GM19468 (cell line): ENCODE results near the gene PAXX.

Experiments
- ATAC-seq: cut with Tn5 transposase; IDR thresholded peaks from one replicate; pipeline ENCODE4 v1.9.1; 2021; ENCODE audit warnings: mild to moderate bottlenecking, moderate library complexity, moderate number of reproducible peaks; ENCODE audit not compliant: unreplicated experiment; ENCODE audit errors: extremely low read depth

The PAXX gene

DNA sequence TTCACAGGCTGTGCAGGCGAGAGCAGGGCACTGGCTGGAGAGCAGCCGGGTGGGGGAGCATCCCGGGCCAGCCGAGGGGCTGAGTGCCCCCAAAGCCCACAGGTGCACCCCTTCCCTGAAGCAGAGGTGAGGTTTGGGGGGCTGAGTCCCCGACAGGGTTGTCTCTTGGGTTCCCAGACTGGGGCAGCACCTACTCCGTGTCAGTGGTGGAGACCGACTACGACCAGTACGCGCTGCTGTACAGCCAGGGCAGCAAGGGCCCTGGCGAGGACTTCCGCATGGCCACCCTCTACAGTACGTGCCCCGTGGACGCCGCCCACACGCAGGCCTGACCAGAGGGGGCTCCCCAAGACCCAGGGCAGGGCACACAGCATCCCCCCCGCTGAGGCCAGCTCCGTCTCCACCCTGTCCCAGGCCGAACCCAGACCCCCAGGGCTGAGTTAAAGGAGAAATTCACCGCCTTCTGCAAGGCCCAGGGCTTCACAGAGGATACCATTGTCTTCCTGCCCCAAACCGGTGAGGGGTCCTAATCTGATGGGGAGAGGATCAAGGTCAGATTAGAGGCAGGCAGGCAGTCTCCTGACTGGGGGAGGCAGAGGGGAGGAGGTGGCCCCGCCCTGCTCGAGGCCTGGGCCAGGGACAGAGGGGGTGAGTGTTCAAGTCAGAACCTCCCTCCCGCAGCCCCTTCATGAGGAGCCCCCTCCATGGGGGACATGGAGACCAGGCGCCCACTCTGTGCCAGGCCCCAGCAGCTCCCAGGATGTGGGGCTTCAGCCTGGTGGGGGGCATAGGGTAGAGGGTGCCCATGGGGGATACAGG, 12.2 kb upstream of the PAXX start:
- no peak for ATAC-seq

DNA sequence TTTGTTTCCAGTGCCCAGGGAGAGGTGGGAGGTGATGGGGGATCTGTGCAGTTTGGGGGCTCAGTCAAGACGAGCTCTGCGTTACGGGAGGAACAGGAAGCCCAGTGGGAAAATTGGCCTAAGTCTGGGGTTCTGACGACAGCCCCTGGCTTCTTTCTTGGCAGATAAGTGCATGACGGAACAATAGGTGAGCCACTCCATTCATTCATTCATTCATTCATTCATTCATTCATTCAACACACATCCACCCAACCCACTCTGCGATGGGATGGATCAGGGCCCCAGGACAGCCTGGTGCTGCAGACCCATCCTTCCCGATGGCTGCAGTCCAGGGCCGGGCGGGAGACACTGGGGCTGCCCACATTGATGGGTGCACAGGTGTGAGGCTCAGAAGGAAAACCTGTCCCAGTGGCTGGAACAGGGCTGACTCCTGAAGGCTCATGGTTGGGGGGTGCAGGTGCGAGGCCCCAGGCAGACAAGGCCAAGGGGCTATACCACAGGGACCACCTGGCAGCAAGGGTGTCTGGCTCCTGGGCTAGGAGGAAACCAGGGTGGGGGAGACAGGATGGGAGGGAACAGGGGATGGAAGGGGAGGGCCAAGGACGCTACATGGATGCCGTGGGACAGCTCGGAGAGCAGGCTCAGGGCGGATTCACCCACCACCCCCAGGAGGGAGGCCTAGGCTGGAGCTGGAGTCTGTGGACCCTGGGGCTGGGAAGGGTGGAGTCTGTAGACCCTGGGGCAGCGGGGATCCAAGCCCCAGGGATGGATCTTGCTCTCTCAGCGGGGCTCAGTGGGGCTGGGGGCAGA, 11.3 kb upstream of the PAXX start:
- no peak for ATAC-seq

GRCh38 chr9:136981588-136982231, 10.5 kb upstream of the PAXX start:
- ATAC-seq, result no peak

GRCh38 chr9:136982232-136983051, 9.8 kb upstream of the PAXX start, which contains the start of gene LCNL1:
Gene LCNL1 (plus strand): TSS chr9:136982993. CDS start chr9:136983587, 594 bp downstream.
- ATAC-seq, result no peak

DNA sequence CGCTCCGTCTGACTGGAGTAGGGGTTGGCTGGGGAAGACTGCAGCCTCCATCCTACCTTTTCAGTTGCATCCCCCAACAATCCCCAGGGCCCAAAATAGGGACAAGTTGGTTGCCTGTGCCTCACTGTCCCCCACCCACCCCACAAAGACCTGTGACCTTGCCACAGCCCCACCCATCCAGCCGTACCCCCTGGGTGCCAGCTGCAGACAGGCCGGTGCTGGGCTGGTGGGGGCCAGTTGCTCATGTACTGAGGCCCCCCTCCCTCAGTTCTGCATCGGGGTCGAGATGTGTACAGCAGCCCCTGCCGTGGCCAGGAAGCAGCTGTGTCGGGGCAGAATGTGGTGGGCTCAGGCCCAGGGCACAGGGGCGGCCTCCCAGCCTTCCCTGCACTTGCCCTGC, 9.1 kb upstream of the PAXX start:
- no peak for ATAC-seq

- no peak for ATAC-seq
Measured at GRCh38 chr9:136983656-136984314, 8.4 kb upstream of the PAXX start.

GRCh38 chr9:136984464-136985026, 7.7 kb upstream of the PAXX start:
- ATAC-seq, result no peak

DNA sequence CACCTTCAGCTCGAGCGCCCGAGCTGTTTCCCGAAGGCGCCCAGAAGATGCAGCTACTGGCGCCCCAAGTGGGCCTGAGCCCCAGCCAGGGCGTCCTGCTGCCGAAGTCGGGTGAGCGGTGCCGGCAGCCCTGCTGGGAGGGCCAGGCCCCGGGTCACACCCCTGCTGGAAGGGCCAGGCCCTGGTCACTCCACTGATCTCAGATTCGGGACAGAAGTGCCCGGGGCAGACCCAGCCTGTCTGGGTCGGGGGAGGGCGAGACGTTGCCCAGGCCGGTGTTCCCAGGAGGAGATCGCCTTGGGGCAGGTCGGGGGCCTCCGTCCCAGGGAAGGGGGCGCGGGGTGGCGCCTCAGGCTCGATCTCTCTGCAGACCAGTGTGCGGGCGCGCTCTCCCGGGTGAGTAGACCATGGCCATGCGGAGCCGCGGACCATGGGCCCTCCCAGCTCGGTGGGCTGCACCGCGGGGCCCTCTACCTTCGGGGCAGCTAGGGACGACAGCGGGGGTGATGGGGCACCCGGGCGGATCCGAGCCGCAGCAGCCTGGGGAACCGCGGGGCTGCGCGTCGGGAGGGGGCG, 7.1 kb upstream of the PAXX start:
- ATAC-seq, result no peak

DNA sequence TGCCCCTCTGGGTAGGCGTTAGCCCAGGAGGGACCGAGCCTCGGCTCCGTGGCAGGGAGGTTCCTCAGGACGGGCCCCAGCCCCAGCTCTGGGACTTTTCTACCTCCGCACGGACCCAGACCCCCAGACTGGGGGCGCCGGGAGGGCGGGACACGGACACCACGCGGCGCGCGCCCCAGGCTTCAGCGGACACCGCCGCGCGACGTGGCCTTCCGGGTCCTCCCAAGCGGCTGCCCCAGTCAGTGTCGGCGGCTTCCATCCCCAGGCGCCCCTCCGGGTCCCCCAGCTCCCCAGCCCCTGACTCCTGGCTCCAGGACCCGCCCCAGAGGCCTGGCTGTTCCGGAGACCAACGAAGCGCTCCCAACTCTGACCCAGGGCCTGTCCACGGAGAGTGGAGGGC, 6.4 kb upstream of the PAXX start:
- no peak for ATAC-seq

- no peak for ATAC-seq
Measured at GRCh38 chr9:136988872-136989271, 3.4 kb upstream of the PAXX start.

DNA sequence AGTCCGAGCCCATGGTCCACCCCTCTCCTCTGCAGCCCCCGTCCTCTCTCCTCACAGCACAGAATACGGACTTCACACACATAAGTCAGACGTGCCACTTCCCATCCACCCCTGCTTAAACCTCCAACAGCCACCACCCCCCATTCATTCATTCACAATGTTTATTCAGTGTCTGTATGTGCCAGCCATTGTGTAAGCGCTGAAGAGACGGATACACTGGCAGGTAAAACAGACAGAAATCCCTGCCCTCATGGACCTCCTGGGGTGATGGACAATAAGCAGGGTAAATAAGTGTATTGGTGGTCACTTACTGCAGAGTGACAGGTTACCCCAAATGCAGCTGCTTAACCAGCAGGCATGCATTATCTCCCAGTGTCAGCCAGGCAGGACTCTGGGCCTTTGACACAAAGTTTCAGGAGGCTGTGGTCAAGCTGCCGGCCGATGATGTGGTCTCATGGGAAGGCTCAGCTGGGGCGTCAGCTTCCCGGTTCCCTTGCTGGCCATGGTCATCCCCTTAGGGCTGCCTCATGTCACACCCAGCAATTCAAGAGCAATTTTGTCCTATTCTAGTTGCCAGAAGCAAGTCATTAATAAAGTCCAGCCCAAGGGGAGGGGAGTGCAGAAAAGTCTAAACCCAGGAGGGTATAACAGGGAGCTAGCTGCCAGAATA, 1.8 kb upstream of the PAXX start:
- ATAC-seq, result no peak

- no peak for ATAC-seq
Measured at GRCh38 chr9:136992819-136993369, 672 bp downstream of the PAXX start.

DNA sequence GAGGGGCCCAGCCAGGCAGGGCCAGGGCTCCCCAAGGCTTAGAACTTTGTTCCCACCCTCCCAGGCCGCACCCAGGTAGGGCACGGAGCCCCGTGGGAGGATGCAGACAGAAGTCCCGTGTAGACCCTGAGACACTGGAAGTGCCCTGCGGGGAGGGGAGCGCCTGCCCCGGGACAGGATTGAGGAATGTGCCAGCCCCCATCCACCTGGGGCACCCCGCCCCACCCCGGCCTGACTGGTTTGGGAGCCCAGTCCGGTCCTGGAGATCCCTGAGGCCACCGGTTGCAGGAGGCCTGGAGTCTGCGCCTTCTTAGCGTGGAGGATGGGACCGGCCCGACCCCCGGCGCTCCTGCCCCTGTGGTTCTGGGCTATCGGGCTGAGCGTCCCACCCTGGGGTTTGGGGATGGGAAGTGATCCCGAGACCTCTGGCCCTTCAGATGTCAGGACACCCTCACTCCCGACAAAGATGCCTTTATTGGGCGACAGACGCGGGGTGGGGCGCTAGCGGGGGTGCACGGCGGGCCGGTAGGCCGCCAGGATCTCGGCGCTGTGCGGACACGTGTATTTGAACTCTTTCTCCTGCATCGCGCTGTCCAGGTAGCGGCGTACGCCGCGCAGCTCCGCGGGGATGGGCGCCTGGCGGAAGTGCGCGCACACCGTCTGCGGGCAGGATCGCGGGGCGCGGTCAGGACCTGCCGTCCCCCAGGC, 2.1 kb downstream of the PAXX start:
- ATAC-seq, result no peak

DNA sequence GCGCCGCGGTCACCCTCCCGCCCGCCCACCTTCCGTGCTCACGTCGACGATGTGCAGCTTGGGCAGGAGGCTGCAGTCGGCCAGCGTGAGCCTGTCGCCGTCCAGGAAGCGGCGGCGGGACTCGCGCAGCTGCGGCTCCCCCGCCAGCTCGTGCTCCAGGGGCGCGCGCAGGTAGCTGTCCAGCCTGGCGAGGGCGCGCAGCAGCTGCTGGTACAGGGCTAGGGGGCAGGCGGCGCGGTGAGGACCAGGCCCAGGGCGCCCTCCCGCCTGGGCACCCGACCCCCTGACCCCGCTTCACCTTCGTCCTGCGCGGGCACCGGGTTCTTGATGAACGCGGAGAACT, 2.6 kb downstream of the PAXX start:
- no peak for ATAC-seq

GRCh38 chr9:136995362-136995761, 3.1 kb downstream of the PAXX start:
- no peak for ATAC-seq

DNA sequence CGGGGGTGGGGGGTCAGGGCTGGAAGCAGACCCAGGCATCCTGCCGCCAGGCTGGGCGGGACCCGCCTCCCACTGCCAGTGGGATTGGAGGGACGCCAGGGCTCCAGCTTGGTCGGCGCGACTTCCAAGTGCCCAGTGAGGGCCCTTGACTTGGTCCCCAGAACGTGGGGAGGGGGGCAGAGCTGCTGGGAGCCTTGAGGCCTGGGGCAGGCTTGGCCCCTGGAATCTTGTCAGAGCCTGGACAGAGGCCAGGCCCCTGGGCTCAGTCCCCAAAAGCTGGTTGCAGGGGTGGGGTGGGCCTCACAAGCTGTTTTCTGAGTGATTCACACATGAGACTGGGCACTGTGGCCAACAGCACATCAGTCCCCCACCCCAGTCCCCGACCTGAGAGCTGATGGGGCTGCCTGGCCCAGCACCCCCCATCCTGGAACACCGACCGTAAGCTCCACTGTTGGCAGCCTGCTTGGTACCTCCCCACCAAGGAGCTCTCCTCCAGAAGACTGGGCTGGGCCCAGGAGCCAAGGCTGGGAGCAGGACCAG, 3.6 kb downstream of the PAXX start:
- no peak for ATAC-seq
